ENCODE data around the gene CD96. TPM values are rescaled to one million over a fixed set of nuclear protein-coding genes. Genes with fewer than 3 reads are reported as not detected.

Gene CD96
- total RNA-seq, 1 donor from 2014 or later = not detected

GRCh38 chr3:111695636-111696117 lies 153.7 kb downstream of the CD96 start:
- no peaks in the 10 kb centered on the region for H3K9me3 Mint-ChIP-seq
- no peaks in the 10 kb centered on the region for H3K36me3 Mint-ChIP-seq
- no peak for DNase-seq (ENCODE audit: extremely low spot score, unreplicated experiment)
- H3K4me1 Mint-ChIP-seq (ENCODE audit: unreplicated experiment) = peaks cover 11% of the 10 kb centered on the region
- TF ChIP-seq CTCF (conservative IDR thresholded peaks at IDR 0.05) = no peak
- H3K4me3 Mint-ChIP-seq = no peak overlapping the region
- H3K27me3 Mint-ChIP-seq = peaks cover 3% of the 10 kb centered on the region
- no peak overlapping the region for H3K27ac Mint-ChIP-seq

DNA sequence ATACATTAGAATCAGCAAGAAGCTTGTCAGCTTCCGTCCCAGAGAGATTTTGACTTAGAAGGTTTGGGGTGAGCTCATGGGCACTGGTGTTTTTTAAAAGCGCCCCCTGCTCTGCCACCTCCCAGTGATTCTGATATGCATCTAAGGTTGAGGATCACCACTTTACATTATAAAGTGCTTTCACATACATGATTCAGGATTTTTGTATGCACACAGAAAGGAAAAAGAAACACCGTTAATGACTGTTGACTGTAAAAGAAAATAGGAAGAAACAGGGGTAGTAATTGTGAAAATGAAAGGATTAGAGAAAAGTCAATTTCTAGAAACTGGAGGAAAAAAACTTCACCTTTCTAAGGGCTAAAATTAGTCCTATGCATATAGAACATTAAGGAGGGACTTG lies 158.1 kb downstream of the CD96 start:
- H3K27me3 Mint-ChIP-seq = no peaks in the 10 kb centered on the region
- no peaks in the 10 kb centered on the region for H3K9me3 Mint-ChIP-seq
- no peak for DNase-seq (ENCODE audit: extremely low spot score, unreplicated experiment)
- H3K27ac Mint-ChIP-seq = no peak overlapping the region
- H3K4me1 Mint-ChIP-seq (ENCODE audit: unreplicated experiment) = no peaks in the 10 kb centered on the region
- no peak for TF ChIP-seq CTCF (conservative IDR thresholded peaks at IDR 0.05)
- no peaks in the 10 kb centered on the region for H3K36me3 Mint-ChIP-seq
- no peak overlapping the region for H3K4me3 Mint-ChIP-seq

DNA sequence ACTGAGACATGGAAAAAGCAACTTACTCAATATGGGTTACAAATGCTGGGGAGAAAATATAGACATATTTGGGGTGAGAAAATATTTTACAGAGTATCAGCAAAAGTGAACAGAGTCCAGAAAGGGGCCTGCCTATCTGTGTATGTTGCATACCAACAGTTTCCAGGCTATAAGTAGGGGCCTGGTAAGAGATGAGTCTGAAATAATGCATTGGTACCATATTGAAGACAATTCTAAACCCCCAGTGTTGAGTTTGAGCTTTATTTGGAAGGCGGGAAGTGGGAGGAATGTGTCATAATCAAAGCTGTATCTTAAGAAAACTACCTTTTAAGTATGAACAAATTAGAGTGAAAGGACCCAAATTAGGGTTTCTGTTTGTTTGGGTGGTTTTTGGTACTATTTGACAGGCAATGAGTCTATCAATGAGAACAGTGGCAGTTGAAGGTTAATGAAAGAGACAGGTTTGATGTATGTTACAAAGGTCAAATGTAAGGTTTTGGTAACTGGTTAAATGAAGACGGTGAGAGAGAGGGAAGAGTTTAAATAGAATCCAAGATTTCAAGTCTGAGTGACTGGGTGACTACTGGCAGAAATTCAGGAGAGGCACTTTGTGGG lies 159.4 kb downstream of the CD96 start:
- DNase-seq (ENCODE audit: extremely low spot score, unreplicated experiment) = no peak
- H3K27me3 Mint-ChIP-seq = no peaks in the 10 kb centered on the region
- no peaks in the 10 kb centered on the region for H3K9me3 Mint-ChIP-seq
- TF ChIP-seq CTCF (conservative IDR thresholded peaks at IDR 0.05) = no peak
- H3K36me3 Mint-ChIP-seq = no peaks in the 10 kb centered on the region
- H3K4me1 Mint-ChIP-seq (ENCODE audit: unreplicated experiment) = no peaks in the 10 kb centered on the region
- no peak overlapping the region for H3K27ac Mint-ChIP-seq
- H3K4me3 Mint-ChIP-seq = no peak overlapping the region

Other genes with a start within 250 kb of the CD96 start
- gene ZBED2, start 53.1 kb downstream of the CD96 start, total RNA-seq (ENCODE audit: low replicate concordance) = 2.2 and 3.3 TPM in 2 replicates
- 7.2 and 14.5 TPM in 2 replicates for gene PLCXD2, start 132.5 kb downstream of the CD96 start, total RNA-seq (ENCODE audit: low replicate concordance)